A673 (cell line): ENCODE measurements around the gene DNAJB14. TPM values are rescaled to one million over a fixed set of nuclear protein-coding genes. Genes with fewer than 3 reads are reported as not detected.

Experiments used
- BruUV-seq: library from RNA; stranded (reverse); fragments of 400-500 nt; replicated peaks from 2 replicates; lab custom pipeline; 2021; lab: Mats Ljungman, UMichigan
- CTCF ChIA-PET: fragments of 300-600 bp; sonication (Branson Sonifier 250); formaldehyde crosslinking; loops from one replicate; lab custom pipeline; 2022; ENCODE audit warnings: antibody characterized with exemption; lab: Charles Lee
- POLR2A ChIA-PET: fragments of 300-600 bp; sonication (Branson Sonifier 250); formaldehyde crosslinking; loops from one replicate; lab custom pipeline; 2022; ENCODE audit warnings: antibody characterized with exemption; ENCODE audit not compliant: low non-redundant PET; lab: Charles Lee
- DNase-seq: peaks from one replicate; pipeline ENCODE4 v3.0.0-alpha.2; 2015; ENCODE audit warnings: low spot score
- H3K27ac ChIP-seq: fragments of 200-600 bp; sonication (generic); 2 replicates; pipeline ENCODE4 v1.5.1; 2016; ENCODE audit warnings: mixed run types, low read depth, mild to moderate bottlenecking, mixed read lengths, antibody characterized with exemption, low read length; ENCODE audit not compliant: poor library complexity, severe bottlenecking
- H3K27me3 ChIP-seq: fragments of 200-600 bp; sonication (generic); replicated peaks from 2 replicates; pipeline ENCODE4 v1.6.1; 2017; ENCODE audit warnings: mixed run types, low read depth, mild to moderate bottlenecking, mixed read lengths, antibody characterized with exemption, low read length; ENCODE audit not compliant: insufficient read depth, poor library complexity
- H3K36me3 ChIP-seq: fragments of 200-600 bp; sonication (generic); 2 replicates; pipeline ENCODE4 v1.6.1; 2016; ENCODE audit warnings: mixed run types, mild to moderate bottlenecking, mixed read lengths, antibody characterized with exemption, low read length; ENCODE audit not compliant: insufficient read depth, poor library complexity, severe bottlenecking
- H3K4me1 ChIP-seq: fragments of 200-600 bp; sonication (generic); 2 replicates; pipeline ENCODE4 v1.6.1; 2017; ENCODE audit warnings: mixed run types, mild to moderate bottlenecking, mixed read lengths, antibody characterized with exemption, low read length; ENCODE audit not compliant: insufficient read depth, poor library complexity, severe bottlenecking
- H3K4me3 ChIP-seq: fragments of 200-600 bp; sonication (generic); 2 replicates; pipeline ENCODE4 v1.5.1; 2016; ENCODE audit warnings: low read depth, mixed run types, mild to moderate bottlenecking, mixed read lengths, low read length; ENCODE audit not compliant: poor library complexity, severe bottlenecking
- H3K9me3 ChIP-seq: fragments of 200-600 bp; sonication (generic); 2 replicates; pipeline ENCODE4 v1.6.1; 2016; ENCODE audit warnings: mixed run types, low read depth, mild to moderate bottlenecking, mixed read lengths, antibody characterized with exemption, low read length; ENCODE audit not compliant: poor library complexity, severe bottlenecking
- EZH2 ChIP-seq: fragments of 200-600 bp; sonication (generic); IDR thresholded peaks from 2 replicates; pipeline ENCODE4 v1.6.1; 2017; ENCODE audit warnings: borderline replicate concordance, low read depth, mild to moderate bottlenecking, mixed read lengths, antibody characterized with exemption, low read length; ENCODE audit not compliant: poor library complexity, severe bottlenecking
- intact Hi-C: fragments of 100-400 bp; cut with micrococcal nuclease; formaldehyde crosslinking; loops from one replicate; pipeline ENCODE4 v1.10.0; 2022; ENCODE audit not compliant: unreplicated experiment
- total RNA-seq: library from RNA; stranded (reverse); gene quantifications from 2 replicates; pipeline ENCODE4 v1.2.3, GENCODE V29; 2021
- TF ChIP-seq, protein P1 (sequence below): fragments of 300-800, 200-600 bp; sonication (generic); conservative IDR thresholded peaks from 2 replicates; pipeline ENCODE4 v1.5.1; 2017; ENCODE audit warnings: low read depth, mild to moderate bottlenecking, antibody characterized with exemption, low read length, moderate library complexity, mixed read lengths

DNAJB14 gene
- total RNA-seq, 1 experiment from 2014 or later, result 36.4 TPM

GRCh38 chr4:99927566-99927965 lies 18.9 kb downstream of the DNAJB14 start:
- POLR2A ChIA-PET, result no interaction called here
- TF ChIP-seq, protein P1, sequence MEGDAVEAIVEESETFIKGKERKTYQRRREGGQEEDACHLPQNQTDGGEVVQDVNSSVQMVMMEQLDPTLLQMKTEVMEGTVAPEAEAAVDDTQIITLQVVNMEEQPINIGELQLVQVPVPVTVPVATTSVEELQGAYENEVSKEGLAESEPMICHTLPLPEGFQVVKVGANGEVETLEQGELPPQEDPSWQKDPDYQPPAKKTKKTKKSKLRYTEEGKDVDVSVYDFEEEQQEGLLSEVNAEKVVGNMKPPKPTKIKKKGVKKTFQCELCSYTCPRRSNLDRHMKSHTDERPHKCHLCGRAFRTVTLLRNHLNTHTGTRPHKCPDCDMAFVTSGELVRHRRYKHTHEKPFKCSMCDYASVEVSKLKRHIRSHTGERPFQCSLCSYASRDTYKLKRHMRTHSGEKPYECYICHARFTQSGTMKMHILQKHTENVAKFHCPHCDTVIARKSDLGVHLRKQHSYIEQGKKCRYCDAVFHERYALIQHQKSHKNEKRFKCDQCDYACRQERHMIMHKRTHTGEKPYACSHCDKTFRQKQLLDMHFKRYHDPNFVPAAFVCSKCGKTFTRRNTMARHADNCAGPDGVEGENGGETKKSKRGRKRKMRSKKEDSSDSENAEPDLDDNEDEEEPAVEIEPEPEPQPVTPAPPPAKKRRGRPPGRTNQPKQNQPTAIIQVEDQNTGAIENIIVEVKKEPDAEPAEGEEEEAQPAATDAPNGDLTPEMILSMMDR, result no peak
- no peak for TF ChIP-seq EZH2
- CTCF ChIA-PET, result no interaction called here
- no peak for DNase-seq
- H3K9me3 ChIP-seq, result no peaks in the 10 kb centered on the region
- peaks cover 6% of the 10 kb centered on the region for H3K36me3 ChIP-seq
- intact Hi-C loops, result no loop called here
- H3K27me3 ChIP-seq, result no peaks in the 10 kb centered on the region
- H3K27ac ChIP-seq, result no peak overlapping the region
- no TSS peak for BruUV-seq
- no peaks in the 10 kb centered on the region for H3K4me1 ChIP-seq
- no peak overlapping the region for H3K4me3 ChIP-seq

GRCh38 chr4:99921174-99921573 lies 25.2 kb downstream of the DNAJB14 start:
- TF ChIP-seq, protein P1, result no peak
- no peak for TF ChIP-seq EZH2
- H3K27me3 ChIP-seq, result no peaks in the 10 kb centered on the region
- H3K4me1 ChIP-seq, result no peaks in the 10 kb centered on the region
- no peak for DNase-seq
- POLR2A ChIA-PET, result no interaction called here
- intact Hi-C loops, result no loop called here
- no peaks in the 10 kb centered on the region for H3K9me3 ChIP-seq
- no TSS peak for BruUV-seq
- H3K4me3 ChIP-seq, result no peak overlapping the region
- H3K27ac ChIP-seq, result no peak overlapping the region
- CTCF ChIA-PET, result no interaction called here
- peaks cover 9% of the 10 kb centered on the region for H3K36me3 ChIP-seq

DNA sequence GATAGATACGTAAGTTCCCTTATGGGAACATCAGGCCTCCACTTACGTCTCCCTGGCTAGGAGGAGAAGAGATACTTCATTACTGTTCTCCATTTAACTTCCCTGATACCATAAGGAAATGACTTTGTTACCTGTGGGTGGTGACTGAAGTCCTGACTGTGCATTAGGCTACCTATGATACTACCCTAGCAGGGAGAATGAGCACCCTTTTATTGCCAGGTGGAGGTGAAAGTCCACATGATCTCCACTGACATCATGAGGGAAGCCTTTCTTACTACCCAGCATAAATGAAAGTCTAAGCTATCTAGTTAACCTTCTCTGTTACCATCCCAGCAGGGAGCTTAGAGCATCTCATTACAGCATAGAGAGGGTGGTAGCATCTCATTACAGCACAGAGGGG lies 27.8 kb downstream of the DNAJB14 start:
- intact Hi-C loops, result no loop called here
- H3K27me3 ChIP-seq, result no peaks in the 10 kb centered on the region
- H3K36me3 ChIP-seq, result peaks cover 9% of the 10 kb centered on the region
- no peaks in the 10 kb centered on the region for H3K4me1 ChIP-seq
- H3K9me3 ChIP-seq, result no peaks in the 10 kb centered on the region
- no TSS peak for BruUV-seq
- no peak for DNase-seq
- H3K4me3 ChIP-seq, result no peak overlapping the region
- CTCF ChIA-PET, result no interaction called here
- POLR2A ChIA-PET, result no interaction called here
- no peak for TF ChIP-seq EZH2
- TF ChIP-seq, protein P1, result no peak
- no peak overlapping the region for H3K27ac ChIP-seq
